ENCODE measurements around the gene CCDC85A. TPM values are rescaled to one million over a fixed set of nuclear protein-coding genes. Genes with fewer than 3 reads are reported as not detected.

The CCDC85A gene
- polyA plus RNA-seq, 1 of the 3 experiments (the other 2 are of a cell fraction), result 48.7 TPM

DNA sequence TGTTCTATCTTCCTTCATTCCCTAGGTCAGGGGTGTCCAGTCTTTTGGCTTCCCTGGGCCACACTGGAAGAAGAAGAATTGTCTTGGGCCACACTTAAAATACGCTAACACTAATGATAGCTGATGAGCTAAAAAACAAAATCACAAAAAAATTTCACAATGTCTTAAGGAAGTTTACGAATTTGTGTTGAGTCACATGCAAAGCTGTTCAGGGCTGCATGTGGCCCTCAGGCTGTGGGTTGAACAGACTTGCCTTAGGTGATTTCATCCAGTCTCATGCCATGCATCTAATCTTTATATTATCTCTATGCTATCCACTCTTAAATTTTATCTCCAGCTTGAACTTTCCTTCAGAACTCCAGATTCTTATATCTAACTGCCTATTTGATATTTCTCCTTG is 80.1 kb downstream of the CCDC85A start:
- ChIA-PET CTCF (no interaction called here), POLR2A (no interaction called here)
- Histone ChIP-seq H3K36me3 (replicated peaks in 1 of 2; ENCODE audit: control insufficient read depth in 1 of 2, insufficient read depth in 2 of 2, low read length in 1 of 2) (peaks cover 0 to 34% of the 10 kb centered on the region in 2 experiments), H3K4me1 (ENCODE audit: control insufficient read depth in 1 of 2, insufficient read depth in 2 of 2, low read depth in 1 of 2, low read length in 1 of 2) (peaks cover 0 to 6% of the 10 kb centered on the region in 2 experiments; a peak in 1 of 4 replicates), H3K27me3 (ENCODE audit: insufficient read depth) (no peaks in the 10 kb centered on the region), H3K9ac (no peak overlapping the region), H3F3A (replicated peaks; ENCODE audit: insufficient read depth) (peaks cover 17% of the 10 kb centered on the region), H3K4me2 (no peak overlapping the region), H3K9me2 (no peaks in the 10 kb centered on the region), H3K79me2 (ENCODE audit: insufficient read depth) (peaks cover 100% of the 10 kb centered on the region), H2AFZ (ENCODE audit: low read depth) (no peak overlapping the region), H3K27ac (ENCODE audit: low read depth in 2 of 2, low read length in 1 of 2) (no peak overlapping the region), H4K20me1 (ENCODE audit: insufficient read depth) (peaks cover 98% of the 10 kb centered on the region), H3K9me3 (no peaks in the 10 kb centered on the region), H3K4me3 (ENCODE audit: low read depth in 2 of 2, low read length in 1 of 2) (no peak overlapping the region)
- DNase-seq, result no peak
- 62% methylated on average over 2 of the region's 2 CpGs for WGBS (ENCODE audit: low lambda C conversion rate)
- TF ChIP-seq TEAD4 (IDR thresholded peaks at IDR 0.05; ENCODE audit: borderline replicate concordance, insufficient read depth) (no peak), NRF1 (IDR thresholded peaks at IDR 0.05; ENCODE audit: low read depth, low read length) (no peak), JUND (IDR thresholded peaks at IDR 0.05) (no peak), EZH2phosphoT487 (IDR thresholded peaks at IDR 0.05; ENCODE audit: borderline replicate concordance, low read depth) (no peak), POLR2AphosphoS5 (IDR thresholded peaks at IDR 0.05; ENCODE audit: low read depth, low read length) (no peak), GATA2 (CRISPR knock-in tag; IDR thresholded peaks at IDR 0.05) (no peak), YY1 (IDR thresholded peaks at IDR 0.05; ENCODE audit: low read depth) (no peak), MXI1 (IDR thresholded peaks at IDR 0.05; ENCODE audit: low read depth, low read length) (no peak)
- TF ChIP-seq, protein P1, sequence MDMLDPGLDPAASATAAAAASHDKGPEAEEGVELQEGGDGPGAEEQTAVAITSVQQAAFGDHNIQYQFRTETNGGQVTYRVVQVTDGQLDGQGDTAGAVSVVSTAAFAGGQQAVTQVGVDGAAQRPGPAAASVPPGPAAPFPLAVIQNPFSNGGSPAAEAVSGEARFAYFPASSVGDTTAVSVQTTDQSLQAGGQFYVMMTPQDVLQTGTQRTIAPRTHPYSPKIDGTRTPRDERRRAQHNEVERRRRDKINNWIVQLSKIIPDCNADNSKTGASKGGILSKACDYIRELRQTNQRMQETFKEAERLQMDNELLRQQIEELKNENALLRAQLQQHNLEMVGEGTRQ (IDR thresholded peaks at IDR 0.05; ENCODE audit: borderline replicate concordance, low read depth, low read length), result no peak
- TF ChIP-seq, protein P2, sequence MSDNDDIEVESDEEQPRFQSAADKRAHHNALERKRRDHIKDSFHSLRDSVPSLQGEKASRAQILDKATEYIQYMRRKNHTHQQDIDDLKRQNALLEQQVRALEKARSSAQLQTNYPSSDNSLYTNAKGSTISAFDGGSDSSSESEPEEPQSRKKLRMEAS (IDR thresholded peaks at IDR 0.05; ENCODE audit: low read depth), result no peak
- TF ChIP-seq, protein P3, sequence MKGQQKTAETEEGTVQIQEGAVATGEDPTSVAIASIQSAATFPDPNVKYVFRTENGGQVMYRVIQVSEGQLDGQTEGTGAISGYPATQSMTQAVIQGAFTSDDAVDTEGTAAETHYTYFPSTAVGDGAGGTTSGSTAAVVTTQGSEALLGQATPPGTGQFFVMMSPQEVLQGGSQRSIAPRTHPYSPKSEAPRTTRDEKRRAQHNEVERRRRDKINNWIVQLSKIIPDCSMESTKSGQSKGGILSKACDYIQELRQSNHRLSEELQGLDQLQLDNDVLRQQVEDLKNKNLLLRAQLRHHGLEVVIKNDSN (IDR thresholded peaks at IDR 0.05; ENCODE audit: borderline replicate concordance, low read depth), result no peak
- TF ChIP-seq, protein P4, sequence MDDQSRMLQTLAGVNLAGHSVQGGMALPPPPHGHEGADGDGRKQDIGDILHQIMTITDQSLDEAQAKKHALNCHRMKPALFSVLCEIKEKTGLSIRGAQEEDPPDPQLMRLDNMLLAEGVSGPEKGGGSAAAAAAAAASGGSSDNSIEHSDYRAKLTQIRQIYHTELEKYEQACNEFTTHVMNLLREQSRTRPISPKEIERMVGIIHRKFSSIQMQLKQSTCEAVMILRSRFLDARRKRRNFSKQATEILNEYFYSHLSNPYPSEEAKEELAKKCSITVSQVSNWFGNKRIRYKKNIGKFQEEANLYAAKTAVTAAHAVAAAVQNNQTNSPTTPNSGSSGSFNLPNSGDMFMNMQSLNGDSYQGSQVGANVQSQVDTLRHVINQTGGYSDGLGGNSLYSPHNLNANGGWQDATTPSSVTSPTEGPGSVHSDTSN (IDR thresholded peaks at IDR 0.05), result no peak

DNA sequence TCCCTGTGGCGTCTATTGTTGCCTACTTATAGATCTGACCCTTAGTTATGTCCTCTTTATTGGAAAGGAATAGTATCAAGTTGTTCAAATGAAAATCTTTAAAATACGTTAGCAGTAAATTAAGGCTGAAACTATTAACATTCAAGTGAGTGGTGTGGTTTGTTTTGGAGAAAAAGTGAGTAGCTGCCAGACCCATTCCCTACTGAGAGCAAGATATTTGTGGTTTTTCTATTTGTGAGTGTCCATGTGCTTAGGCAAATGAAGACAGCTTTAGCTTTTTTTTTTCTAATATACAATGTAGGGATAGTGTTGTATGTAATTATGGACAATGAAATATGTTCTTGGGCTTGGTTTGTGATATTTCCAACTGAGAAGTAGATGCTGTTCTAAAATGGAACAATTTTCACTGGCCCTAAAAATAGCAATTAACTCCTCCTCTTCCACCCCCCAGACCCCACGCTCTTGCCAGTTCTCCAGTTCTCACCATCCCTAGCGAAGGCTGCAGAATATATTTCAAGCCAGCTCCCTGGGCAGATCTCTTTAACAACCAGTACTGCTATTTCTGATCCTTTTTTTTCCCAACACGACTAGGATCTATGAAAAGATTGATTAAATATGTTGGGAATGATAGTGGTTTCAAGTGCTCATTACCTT is 83.1 kb downstream of the CCDC85A start:
- POLR2A ChIA-PET, result no interaction called here
- no peaks in the 10 kb centered on the region for H3K9me3 ChIP-seq
- H3F3A ChIP-seq (replicated peaks; ENCODE audit: insufficient read depth), result peaks cover 25% of the 10 kb centered on the region
- TF ChIP-seq RCOR1 (IDR thresholded peaks at IDR 0.05; ENCODE audit: low read length) (no peak), GABPA (IDR thresholded peaks at IDR 0.05; ENCODE audit: low read depth) (no peak), SIN3A (IDR thresholded peaks at IDR 0.05; ENCODE audit: borderline replicate concordance, low read depth, low read length) (no peak), NRF1 (IDR thresholded peaks at IDR 0.05; ENCODE audit: low read depth, low read length) (no peak), TEAD4 (IDR thresholded peaks at IDR 0.05; ENCODE audit: borderline replicate concordance, insufficient read depth) (no peak), GATA2 (CRISPR knock-in tag; IDR thresholded peaks at IDR 0.05) (no peak), EP300 (IDR thresholded peaks at IDR 0.05; ENCODE audit: borderline replicate concordance in 1 of 2, low read depth in 1 of 2, low read length in 1 of 2) (no peak)
- TF ChIP-seq, protein P5, sequence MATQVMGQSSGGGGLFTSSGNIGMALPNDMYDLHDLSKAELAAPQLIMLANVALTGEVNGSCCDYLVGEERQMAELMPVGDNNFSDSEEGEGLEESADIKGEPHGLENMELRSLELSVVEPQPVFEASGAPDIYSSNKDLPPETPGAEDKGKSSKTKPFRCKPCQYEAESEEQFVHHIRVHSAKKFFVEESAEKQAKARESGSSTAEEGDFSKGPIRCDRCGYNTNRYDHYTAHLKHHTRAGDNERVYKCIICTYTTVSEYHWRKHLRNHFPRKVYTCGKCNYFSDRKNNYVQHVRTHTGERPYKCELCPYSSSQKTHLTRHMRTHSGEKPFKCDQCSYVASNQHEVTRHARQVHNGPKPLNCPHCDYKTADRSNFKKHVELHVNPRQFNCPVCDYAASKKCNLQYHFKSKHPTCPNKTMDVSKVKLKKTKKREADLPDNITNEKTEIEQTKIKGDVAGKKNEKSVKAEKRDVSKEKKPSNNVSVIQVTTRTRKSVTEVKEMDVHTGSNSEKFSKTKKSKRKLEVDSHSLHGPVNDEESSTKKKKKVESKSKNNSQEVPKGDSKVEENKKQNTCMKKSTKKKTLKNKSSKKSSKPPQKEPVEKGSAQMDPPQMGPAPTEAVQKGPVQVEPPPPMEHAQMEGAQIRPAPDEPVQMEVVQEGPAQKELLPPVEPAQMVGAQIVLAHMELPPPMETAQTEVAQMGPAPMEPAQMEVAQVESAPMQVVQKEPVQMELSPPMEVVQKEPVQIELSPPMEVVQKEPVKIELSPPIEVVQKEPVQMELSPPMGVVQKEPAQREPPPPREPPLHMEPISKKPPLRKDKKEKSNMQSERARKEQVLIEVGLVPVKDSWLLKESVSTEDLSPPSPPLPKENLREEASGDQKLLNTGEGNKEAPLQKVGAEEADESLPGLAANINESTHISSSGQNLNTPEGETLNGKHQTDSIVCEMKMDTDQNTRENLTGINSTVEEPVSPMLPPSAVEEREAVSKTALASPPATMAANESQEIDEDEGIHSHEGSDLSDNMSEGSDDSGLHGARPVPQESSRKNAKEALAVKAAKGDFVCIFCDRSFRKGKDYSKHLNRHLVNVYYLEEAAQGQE (IDR thresholded peaks at IDR 0.05; ENCODE audit: low read depth, low read length), result no peak
- WGBS (ENCODE audit: low lambda C conversion rate), result 53% methylated on average over 5 of the region's 5 CpGs
- H3K9ac ChIP-seq, result no peak overlapping the region
- H3K79me2 ChIP-seq (ENCODE audit: insufficient read depth), result peaks cover 100% of the 10 kb centered on the region
- no peaks in the 10 kb centered on the region for H3K27me3 ChIP-seq (ENCODE audit: insufficient read depth)
- H3K4me3 ChIP-seq (ENCODE audit: low read depth in 2 of 2, low read length in 1 of 2), result no peak overlapping the region
- H2AFZ ChIP-seq (ENCODE audit: low read depth), result no peak overlapping the region
- H3K36me3 ChIP-seq (replicated peaks in 1 of 2; ENCODE audit: control insufficient read depth in 1 of 2, insufficient read depth in 2 of 2, low read length in 1 of 2), result peaks cover 0 to 33% of the 10 kb centered on the region in 2 experiments
- H3K4me1 ChIP-seq (ENCODE audit: control insufficient read depth in 1 of 2, insufficient read depth in 2 of 2, low read depth in 1 of 2, low read length in 1 of 2), result peaks cover 0 to 6% of the 10 kb centered on the region in 2 experiments; a peak in 1 of 4 replicates
- H3K27ac ChIP-seq (ENCODE audit: low read depth in 2 of 2, low read length in 1 of 2), result no peak overlapping the region
- no peaks in the 10 kb centered on the region for H3K9me2 ChIP-seq
- H3K4me2 ChIP-seq, result no peak overlapping the region
- CTCF ChIA-PET, result interaction anchor here (0.9 kb wide), 1 partner anchor 83 kb away, joined by 3 read pairs; the partner anchor contains the start of gene CCDC85A
- H4K20me1 ChIP-seq (ENCODE audit: insufficient read depth), result peaks cover 98% of the 10 kb centered on the region
- DNase-seq, result no peak

Data from SK-N-SH (cell line).